Prostate gland (tissue), 2 donors: ENCODE results near the gene RNPEP.

Experiments
- POLR2A ChIP-seq: fragments of 450-650 bp; IDR thresholded peaks from one replicate; pipeline ENCODE4 v1.6.1; 2016; ENCODE audit warnings: antibody characterized with exemption, mild to moderate bottlenecking
- POLR2AphosphoS5 ChIP-seq: sonication (generic); formaldehyde crosslinking; IDR thresholded peaks from one replicate; pipeline ENCODE4 v1.6.1; 2017; ENCODE audit warnings: antibody characterized with exemption
- TF ChIP-seq, protein P1 (sequence below), 4 experiments: fragments of 200-600 bp in 2 of 4; fragments of 450-650 bp in 2 of 4; sonication (generic) in 2 of 4; IDR thresholded peaks; 1 replicate in 3 of 4; 2 replicates in 1 of 4; pipeline ENCODE4 v1.5.1; 2016 to 2019; ENCODE audit warnings: antibody characterized with exemption in 4 of 4, mild to moderate bottlenecking in 2 of 4, moderate library complexity in 2 of 4

DNA sequence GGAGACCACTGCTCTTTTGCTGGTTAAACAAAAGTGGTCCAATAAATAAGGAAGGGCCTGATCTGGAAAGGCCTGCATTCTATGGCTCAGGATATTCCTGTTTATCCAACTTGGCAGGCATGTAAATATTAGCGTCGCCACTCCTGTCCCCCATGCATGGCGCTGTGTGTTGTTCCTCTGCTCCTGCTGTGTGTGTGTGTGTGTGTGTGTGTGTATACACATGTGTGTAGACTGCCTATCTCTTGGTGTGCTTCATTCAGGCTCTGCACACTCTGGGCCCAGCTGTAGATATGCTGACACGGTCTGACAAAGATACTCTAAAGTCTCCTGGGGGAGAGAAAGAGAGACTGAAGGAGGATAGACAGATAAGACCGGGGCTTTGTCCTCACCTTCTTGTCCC, 42.9 kb upstream of the RNPEP start:
- no peak for TF ChIP-seq POLR2AphosphoS5
- no peak for TF ChIP-seq POLR2A
- TF ChIP-seq, protein P1, sequence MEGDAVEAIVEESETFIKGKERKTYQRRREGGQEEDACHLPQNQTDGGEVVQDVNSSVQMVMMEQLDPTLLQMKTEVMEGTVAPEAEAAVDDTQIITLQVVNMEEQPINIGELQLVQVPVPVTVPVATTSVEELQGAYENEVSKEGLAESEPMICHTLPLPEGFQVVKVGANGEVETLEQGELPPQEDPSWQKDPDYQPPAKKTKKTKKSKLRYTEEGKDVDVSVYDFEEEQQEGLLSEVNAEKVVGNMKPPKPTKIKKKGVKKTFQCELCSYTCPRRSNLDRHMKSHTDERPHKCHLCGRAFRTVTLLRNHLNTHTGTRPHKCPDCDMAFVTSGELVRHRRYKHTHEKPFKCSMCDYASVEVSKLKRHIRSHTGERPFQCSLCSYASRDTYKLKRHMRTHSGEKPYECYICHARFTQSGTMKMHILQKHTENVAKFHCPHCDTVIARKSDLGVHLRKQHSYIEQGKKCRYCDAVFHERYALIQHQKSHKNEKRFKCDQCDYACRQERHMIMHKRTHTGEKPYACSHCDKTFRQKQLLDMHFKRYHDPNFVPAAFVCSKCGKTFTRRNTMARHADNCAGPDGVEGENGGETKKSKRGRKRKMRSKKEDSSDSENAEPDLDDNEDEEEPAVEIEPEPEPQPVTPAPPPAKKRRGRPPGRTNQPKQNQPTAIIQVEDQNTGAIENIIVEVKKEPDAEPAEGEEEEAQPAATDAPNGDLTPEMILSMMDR (IDR thresholded peaks at IDR 0.05) = no peak
